ENCODE data around the gene NCK2.

The NCK2 gene

GRCh38 chr2:105822186-105822585, 77.5 kb downstream of the NCK2 start:
- Histone ChIP-seq H3K27ac (ENCODE audit: low read depth, low read length) (no peak overlapping the region), H3K27me3 (ENCODE audit: control insufficient read depth, low read length) (no peaks in the 10 kb centered on the region), H3K4me2 (ENCODE audit: low read length) (no peak overlapping the region), H3F3A (ENCODE audit: control insufficient read depth, insufficient read depth) (no peaks in the 10 kb centered on the region), H3K36me3 (ENCODE audit: control insufficient read depth, low read length) (peaks cover 1% of the 10 kb centered on the region; the same call in 1 of the 2 replicates), H3K9me2 (replicated peaks; ENCODE audit: control insufficient read depth, low read length) (no peaks in the 10 kb centered on the region), H3K4me3 (ENCODE audit: low read length) (no peak overlapping the region), H3K9me3 (ENCODE audit: control insufficient read depth, insufficient read depth, low read length) (no peaks in the 10 kb centered on the region), H3K4me1 (ENCODE audit: control insufficient read depth, low read length) (peaks cover 15% of the 10 kb centered on the region), H4K20me1 (ENCODE audit: control insufficient read depth, insufficient read depth, low read depth, low read length) (no peaks in the 10 kb centered on the region), H3K79me2 (ENCODE audit: control insufficient read depth, low read length) (peaks cover 5% of the 10 kb centered on the region; the same call in 1 of the 2 replicates)
- TF ChIP-seq, protein P1, sequence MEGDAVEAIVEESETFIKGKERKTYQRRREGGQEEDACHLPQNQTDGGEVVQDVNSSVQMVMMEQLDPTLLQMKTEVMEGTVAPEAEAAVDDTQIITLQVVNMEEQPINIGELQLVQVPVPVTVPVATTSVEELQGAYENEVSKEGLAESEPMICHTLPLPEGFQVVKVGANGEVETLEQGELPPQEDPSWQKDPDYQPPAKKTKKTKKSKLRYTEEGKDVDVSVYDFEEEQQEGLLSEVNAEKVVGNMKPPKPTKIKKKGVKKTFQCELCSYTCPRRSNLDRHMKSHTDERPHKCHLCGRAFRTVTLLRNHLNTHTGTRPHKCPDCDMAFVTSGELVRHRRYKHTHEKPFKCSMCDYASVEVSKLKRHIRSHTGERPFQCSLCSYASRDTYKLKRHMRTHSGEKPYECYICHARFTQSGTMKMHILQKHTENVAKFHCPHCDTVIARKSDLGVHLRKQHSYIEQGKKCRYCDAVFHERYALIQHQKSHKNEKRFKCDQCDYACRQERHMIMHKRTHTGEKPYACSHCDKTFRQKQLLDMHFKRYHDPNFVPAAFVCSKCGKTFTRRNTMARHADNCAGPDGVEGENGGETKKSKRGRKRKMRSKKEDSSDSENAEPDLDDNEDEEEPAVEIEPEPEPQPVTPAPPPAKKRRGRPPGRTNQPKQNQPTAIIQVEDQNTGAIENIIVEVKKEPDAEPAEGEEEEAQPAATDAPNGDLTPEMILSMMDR (IDR thresholded peaks at IDR 0.05; ENCODE audit: low read depth, low read length, poor library complexity, severe bottlenecking) = no peak
- TF ChIP-seq EZH2phosphoT487 (IDR thresholded peaks at IDR 0.05; ENCODE audit: borderline replicate concordance, low read length) = no peak

DNA sequence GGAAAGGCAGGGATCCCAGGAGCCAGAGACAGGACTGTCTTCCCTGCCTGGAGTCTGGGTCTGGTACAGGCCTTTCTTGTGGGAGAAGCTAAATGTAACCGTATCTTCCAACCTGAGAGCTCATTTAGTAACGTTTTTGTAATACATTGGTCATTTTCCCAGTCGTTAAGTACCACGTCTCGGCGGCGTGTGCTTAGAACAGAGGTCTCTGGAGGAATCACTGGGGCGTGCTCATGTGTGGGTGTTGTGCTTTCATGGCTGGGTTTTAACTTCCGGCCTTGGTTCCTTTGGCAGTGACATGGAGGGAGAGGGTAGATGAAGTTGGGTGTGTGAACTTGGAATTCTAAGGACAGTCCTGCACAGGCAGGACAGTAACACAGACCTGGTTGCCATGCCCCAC, 79.7 kb downstream of the NCK2 start:
- Histone ChIP-seq H3F3A (ENCODE audit: control insufficient read depth, insufficient read depth) (no peaks in the 10 kb centered on the region), H3K4me1 (ENCODE audit: control insufficient read depth, low read length) (peaks cover 33% of the 10 kb centered on the region), H3K4me2 (ENCODE audit: low read length) (no peak overlapping the region), H3K4me3 (ENCODE audit: low read length) (no peak overlapping the region), H3K27me3 (ENCODE audit: control insufficient read depth, low read length) (no peaks in the 10 kb centered on the region), H3K79me2 (ENCODE audit: control insufficient read depth, low read length) (peaks cover 5% of the 10 kb centered on the region; the same call in 1 of the 2 replicates), H3K9me3 (ENCODE audit: control insufficient read depth, insufficient read depth, low read length) (no peaks in the 10 kb centered on the region), H3K36me3 (ENCODE audit: control insufficient read depth, low read length) (no peaks in the 10 kb centered on the region), H3K9me2 (replicated peaks; ENCODE audit: control insufficient read depth, low read length) (no peaks in the 10 kb centered on the region), H3K27ac (ENCODE audit: low read depth, low read length) (no peak overlapping the region), H4K20me1 (ENCODE audit: control insufficient read depth, insufficient read depth, low read depth, low read length) (no peaks in the 10 kb centered on the region)
- TF ChIP-seq, protein P1 (IDR thresholded peaks at IDR 0.05; ENCODE audit: low read depth, low read length, poor library complexity, severe bottlenecking) = no peak
- TF ChIP-seq EZH2phosphoT487 (IDR thresholded peaks at IDR 0.05; ENCODE audit: borderline replicate concordance, low read length) = no peak

DNA sequence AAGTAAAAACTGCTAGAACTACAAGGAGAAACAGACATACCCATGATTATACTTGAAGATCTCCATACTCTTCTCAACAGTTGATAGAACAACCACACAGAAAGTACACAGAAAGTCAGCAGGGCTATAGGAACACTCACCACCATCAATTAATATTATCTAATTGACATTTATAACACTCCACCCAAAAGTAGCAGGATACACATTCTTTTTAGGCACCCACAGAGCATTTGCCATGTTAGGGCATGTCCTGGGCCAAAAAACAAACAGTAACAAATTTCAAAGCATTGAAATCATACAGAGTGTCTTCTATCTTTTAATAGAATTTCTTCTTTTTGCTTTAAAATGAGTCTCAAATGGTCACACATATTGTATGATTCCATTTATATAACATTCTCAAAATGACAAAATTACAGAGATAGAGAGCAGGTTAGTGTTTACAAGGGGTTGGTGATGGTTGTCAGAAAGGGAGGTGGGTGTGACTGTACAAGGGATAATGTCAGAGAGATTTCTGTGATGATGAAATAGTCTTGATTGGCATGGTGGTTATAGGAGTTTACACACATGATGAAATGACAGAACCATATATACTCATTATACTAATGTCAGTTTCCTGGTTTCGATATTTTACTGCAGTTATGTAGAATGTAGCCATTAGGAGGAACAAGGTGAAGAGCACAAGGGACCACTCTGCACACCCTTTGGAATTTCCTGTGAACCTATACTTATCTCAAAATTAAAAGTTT, 82.8 kb downstream of the NCK2 start:
- Histone ChIP-seq H3K9me3 (ENCODE audit: control insufficient read depth, insufficient read depth, low read length) (peaks cover 8% of the 10 kb centered on the region; the same call in 1 of the 2 replicates), H3K79me2 (ENCODE audit: control insufficient read depth, low read length) (peaks cover 16% of the 10 kb centered on the region), H3K36me3 (ENCODE audit: control insufficient read depth, low read length) (no peaks in the 10 kb centered on the region), H3K4me2 (ENCODE audit: low read length) (peak overlapping the region; percentile 30), H3K4me1 (ENCODE audit: control insufficient read depth, low read length) (peaks cover 21% of the 10 kb centered on the region), H3F3A (ENCODE audit: control insufficient read depth, insufficient read depth) (no peaks in the 10 kb centered on the region), H3K27me3 (ENCODE audit: control insufficient read depth, low read length) (no peaks in the 10 kb centered on the region), H3K4me3 (ENCODE audit: low read length) (0 out of 2 replicates have a peak overlapping the region, but pooled peaks have one; percentile 5), H4K20me1 (ENCODE audit: control insufficient read depth, insufficient read depth, low read depth, low read length) (no peaks in the 10 kb centered on the region), H3K27ac (ENCODE audit: low read depth, low read length) (peak overlapping the region; percentile 20; the same call in 1 of the 2 replicates), H3K9me2 (replicated peaks; ENCODE audit: control insufficient read depth, low read length) (no peaks in the 10 kb centered on the region)
- TF ChIP-seq EZH2phosphoT487 (IDR thresholded peaks at IDR 0.05; ENCODE audit: borderline replicate concordance, low read length) = no peak
- TF ChIP-seq, protein P1 (IDR thresholded peaks at IDR 0.05; ENCODE audit: low read depth, low read length, poor library complexity, severe bottlenecking) = no peak

Measured in DOHH2 (cell line).